NCI-H187 (cell line): ENCODE measurements around the gene PHACTR2.

Experiments
- DNase-seq, 2 experiments: peaks; one replicate each; lab custom pipeline; 2025; lab: John Stamatoyannopoulos, UW

Gene PHACTR2

GRCh38 chr6:143675382-143675900 is 2.3 kb upstream of the PHACTR2 start:
- no peak for DNase-seq

GRCh38 chr6:143675946-143676345 is 1.8 kb upstream of the PHACTR2 start:
- no peak for DNase-seq

DNA sequence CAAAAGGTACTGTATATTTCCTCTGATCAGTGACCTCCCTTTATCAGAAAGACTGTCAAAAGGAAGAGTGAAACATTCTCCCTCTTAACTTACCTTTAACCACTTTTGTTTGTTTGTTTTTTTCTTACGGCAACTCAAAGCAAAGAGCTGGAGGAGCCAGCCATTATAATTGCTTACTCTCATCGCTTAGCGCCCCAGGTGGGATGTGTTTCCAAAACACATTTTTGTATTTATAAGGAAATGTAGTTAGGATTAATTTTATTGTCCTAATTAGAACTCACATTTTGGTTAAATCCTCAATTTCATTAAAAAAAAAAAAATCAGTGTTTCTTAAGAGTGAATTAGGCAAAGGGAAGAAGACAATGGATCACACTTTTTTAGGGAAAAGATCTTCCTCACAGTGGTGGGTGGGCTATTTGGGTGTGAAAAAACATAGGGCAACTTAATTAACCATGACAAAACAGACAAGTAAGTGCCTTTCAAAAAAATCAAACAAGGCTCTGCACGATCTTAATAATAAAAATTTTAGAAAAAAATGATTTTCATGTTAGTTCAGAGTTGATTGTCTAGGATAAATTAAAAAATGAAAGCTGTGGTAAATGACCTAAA is 1.2 kb upstream of the PHACTR2 start:
- no peak for DNase-seq

GRCh38 chr6:143677577-143677890 is 231 bp upstream of the PHACTR2 start:
- no peak for DNase-seq

- DNase-seq = no peak
Measured at GRCh38 chr6:143679041-143679440, 1.3 kb downstream of the PHACTR2 start.

DNA sequence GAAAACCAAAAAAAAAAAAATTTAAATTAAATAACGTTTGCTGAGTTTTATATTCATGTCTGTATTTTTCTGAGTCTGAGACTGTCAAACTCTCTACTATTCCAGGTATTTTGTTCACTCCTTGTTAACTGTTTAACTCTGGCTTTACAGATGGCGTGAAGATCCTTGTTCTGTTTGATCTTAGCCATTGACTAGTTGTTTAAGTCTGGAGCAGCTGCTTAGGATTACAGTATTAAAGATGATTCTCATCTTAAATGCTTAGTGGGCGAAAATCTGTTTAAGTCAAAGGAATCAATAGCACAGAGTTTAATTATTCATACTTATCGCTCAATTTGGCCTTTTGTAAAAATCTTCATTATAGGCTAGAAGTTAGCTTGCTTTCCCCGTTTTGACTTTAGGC is 2.4 kb downstream of the PHACTR2 start:
- DNase-seq = no peak

- no peak for DNase-seq
Measured at GRCh38 chr6:143682805-143683204, 5.0 kb downstream of the PHACTR2 start.

DNA sequence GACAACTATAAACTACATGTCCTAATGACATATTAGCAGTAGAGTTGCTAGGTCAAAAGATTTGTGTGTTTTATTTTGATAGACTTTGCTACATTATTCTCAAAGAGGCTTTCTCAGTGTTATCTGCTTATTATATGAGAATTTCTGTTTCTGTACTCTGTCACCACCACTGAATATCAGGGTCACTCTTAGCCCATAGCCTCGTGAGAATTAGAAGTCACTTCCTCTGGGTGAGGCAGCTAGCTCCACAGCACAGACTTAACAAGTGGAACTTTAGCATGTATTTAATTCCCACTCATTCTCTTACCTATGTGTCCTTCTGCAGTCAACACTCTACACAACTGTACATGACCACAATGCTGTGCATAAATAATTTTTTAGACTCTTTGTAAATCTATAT is 6.7 kb downstream of the PHACTR2 start:
- DNase-seq = no peak

- DNase-seq = no peak
Measured at GRCh38 chr6:143685653-143686052, 7.9 kb downstream of the PHACTR2 start.

DNA sequence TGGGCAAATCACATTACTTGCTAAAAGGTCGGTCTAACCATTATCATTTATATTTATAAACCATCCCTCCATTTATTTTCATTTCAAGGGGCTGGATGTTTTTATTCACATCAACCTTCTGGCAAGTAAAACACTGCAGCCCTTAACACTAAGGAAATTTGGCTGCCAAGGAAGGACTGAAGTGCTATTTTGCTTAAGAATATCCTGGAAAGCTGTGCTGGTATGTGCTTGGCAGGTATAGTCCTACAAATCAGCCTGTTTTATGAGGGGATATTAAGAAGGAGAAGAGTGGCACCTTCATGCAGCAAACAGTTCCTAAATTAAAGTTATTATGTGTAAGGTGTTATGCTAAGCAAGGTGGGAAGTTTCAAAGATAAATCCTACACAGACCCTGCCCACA is 9.8 kb downstream of the PHACTR2 start:
- no peak for DNase-seq

GRCh38 chr6:143688681-143689080 is 10.9 kb downstream of the PHACTR2 start:
- DNase-seq = no peak

GRCh38 chr6:143689852-143690251 is 12.1 kb downstream of the PHACTR2 start:
- no peak for DNase-seq

DNA sequence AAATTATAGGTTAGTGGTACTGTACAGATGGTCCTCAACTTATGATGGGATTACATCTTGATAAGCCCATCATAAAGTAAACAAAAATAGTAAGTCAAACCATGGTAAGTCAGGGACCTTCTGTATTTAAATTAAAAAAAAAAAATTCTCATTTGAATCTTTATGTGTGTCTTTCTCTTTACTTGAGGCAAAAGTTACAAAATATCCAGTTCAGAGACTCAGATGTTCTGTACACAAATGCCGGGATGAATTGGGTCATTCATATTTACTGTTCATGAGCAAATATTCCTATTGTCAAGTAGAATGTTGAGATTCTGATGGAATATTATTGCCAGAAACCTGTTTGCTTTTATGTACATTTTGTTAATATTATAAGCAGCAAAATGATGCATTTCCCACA is 13.4 kb downstream of the PHACTR2 start:
- DNase-seq = no peak

- no peak for DNase-seq
Measured at GRCh38 chr6:143691900-143692636, 14.3 kb downstream of the PHACTR2 start.

GRCh38 chr6:143692696-143693095 is 14.9 kb downstream of the PHACTR2 start:
- DNase-seq = no peak

DNA sequence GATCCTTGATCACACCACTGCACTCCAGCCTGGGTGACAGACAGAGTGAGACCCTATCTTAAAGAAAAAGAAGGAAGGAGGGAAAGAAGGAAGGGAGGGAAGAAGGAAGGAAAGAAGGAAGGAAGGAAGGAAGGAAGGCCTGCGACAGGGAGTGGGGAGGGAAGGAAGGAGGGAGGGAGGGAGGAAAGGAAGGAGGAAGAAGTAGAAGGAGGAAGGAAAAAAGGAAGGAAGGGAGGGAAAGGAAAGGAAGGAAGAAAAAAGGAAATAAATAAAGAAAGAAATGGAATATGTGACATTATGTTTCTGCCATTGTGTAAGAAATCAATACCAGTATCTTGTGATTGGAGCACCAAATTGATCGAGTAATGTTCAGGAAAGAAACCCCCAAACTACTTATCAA is 16.2 kb downstream of the PHACTR2 start:
- no peak for DNase-seq

DNA sequence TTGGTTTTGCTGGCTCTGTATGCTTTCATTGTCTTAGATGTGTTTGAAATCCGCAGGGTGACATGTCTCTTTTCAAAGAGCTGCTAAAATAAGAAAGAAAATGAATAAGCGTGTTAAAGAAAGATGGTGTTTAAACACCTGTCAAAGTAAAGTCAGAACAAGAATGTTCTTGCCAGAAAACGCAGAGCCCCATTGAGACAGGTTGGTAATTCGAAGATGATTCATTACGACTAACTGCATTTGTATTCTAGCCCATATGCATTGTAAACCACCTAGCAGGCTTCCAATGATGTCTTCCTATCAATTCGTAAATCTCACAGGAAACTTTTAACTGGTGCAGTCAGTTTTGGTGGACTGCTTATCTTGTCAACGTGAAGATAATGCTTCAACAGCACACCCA is 16.8 kb downstream of the PHACTR2 start:
- DNase-seq = no peak

DNA sequence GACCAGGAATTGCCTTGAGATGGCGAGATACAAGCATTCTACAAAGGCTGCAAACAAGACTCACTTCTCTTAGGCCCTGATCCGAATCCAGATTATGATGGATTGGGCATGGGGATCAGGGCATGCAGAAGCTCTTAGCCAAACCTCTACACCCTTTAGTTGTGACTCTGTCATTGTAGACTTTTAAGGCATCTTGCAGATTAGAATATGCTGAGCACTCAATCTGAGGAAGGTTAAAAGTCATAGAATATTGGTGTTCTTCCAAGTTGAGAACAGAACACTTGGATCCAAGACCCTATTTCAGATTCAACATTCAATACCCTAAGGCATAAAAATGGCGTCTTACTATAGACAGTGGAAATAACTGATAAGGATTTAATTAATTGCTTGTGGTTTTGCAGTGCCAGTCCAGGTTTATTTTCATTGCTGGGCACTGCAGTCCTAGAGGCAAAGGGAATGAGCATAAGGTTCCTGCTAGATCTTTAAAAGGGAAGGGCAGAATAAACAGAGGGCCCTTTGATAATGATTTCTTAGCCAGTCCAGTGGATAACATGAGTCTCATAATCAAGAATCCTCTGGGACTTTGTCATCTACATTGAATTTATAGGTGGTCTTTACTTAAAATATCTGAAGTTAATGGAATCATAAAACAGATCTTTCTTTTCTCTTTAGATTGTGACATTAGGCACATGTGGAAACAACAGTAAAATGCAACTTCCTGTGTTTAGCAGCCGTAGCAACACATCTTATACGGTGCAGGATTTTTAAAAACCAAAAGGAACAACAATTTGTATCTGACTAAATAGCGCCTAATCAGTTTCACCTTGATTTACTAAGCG is 17.6 kb downstream of the PHACTR2 start:
- DNase-seq = no peak

DNA sequence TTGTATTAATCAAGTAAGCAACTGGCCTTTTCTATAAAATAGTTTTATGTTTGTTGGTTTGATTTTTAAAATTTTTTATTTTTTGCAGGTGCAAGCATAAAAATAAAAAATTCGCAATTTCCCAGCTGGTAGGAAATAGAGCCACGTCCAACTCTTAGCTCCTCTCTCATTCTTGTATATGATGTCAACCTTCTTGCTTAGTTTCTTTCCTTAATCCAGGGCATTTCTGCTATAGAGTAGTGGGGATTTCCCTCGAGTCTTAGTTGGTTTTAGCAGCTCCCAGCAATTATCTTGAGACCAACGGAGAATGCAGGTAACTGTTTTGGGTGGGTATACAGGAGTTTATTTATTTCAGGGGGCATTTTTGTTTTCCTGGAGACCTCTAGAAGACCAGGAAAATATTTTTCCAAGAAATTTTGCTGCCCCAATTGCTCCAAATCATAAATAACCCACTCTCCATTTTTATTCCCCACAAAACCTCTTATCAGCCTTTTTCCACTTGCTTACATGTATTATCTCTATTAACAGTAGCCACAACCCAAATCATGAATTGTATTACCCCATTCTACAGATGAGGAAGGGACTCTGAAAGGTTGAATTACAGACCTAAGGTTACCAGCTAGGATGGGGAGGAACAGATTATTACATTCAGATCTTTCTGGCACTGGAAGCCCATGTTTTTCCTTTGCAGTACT is 18.4 kb downstream of the PHACTR2 start:
- no peak for DNase-seq

GRCh38 chr6:143696664-143697000 is 18.9 kb downstream of the PHACTR2 start:
- no peak for DNase-seq

DNA sequence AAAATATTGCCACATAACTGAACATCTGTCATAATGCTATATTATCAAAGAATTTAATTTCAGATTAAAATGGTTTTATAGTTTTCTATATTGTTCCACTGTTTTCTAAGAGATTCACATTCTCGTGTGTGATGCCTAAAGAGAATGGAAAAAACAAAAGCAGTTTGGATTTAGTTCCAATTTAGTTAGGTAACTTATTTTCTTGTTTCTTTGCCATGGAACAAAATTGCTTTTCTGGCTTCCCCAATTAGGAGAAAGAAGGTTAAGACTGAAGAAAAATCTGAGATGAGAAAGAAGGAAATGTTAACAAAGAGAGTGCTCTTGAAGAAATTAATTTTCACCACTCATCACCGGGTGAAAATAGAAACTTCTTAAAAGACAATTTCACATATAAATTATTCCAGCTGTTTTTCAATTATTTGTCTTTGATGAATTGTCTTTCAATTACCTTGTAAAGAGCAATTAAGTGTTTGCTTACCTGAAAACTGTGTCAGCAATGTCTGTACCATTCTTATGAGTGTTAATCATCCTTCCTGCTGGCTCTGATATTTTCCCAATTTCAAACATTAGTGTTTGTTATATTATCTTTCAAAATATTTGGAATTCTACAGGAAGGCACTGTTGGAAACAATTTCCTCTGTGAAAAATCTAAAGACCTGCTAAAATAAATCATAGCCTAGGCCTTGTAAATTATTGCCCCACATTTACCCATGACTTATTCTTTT is 19.5 kb downstream of the PHACTR2 start:
- no peak for DNase-seq

DNA sequence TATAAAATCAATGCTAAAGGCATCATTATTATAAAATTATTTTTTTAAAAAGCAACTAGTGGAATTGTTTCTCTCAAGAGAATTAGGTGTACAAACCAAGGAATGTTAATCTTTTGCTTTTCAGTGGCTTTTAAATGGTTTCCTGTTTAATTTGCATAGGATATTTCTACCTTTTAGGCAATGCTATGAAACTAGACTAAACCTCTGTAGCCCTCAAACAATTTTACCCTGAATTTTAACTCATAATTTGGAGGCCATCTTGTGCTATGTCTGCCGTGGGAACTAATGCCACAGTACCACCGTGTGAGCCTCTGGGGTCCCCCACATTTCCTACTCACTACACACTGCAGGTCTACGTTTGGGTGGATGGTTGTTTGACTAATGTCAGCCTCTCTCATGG is 20.6 kb downstream of the PHACTR2 start:
- DNase-seq = no peak
